KOPT-K1 (cell line): ENCODE data around the gene PCDH9.
"Not testable (repeated sequence)": the region's sequence is repeated elsewhere in the genome, so short reads cannot be mapped to it uniquely, and the experiment has no call there.

Source experiments
- H3K27ac ChIP-seq: fragments of 200-600 bp; sonication (generic); 2 replicates; pipeline ENCODE4 v1.5.1; 2016; ENCODE audit warnings: antibody characterized with exemption, mild to moderate bottlenecking, low read depth, low read length; ENCODE audit not compliant: poor library complexity, severe bottlenecking
- H3K36me3 ChIP-seq: fragments of 200-600 bp; sonication (generic); 2 replicates; pipeline ENCODE4 v1.5.1; 2017; ENCODE audit warnings: antibody characterized with exemption, mild to moderate bottlenecking, low read length, moderate library complexity; ENCODE audit not compliant: insufficient read depth
- H3K9me3 ChIP-seq: fragments of 200-600 bp; sonication (generic); 2 replicates; pipeline ENCODE4 v1.5.1; 2017; ENCODE audit warnings: antibody characterized with exemption, low read length, mild to moderate bottlenecking; ENCODE audit not compliant: insufficient read depth, poor library complexity, severe bottlenecking

The PCDH9 gene

DNA sequence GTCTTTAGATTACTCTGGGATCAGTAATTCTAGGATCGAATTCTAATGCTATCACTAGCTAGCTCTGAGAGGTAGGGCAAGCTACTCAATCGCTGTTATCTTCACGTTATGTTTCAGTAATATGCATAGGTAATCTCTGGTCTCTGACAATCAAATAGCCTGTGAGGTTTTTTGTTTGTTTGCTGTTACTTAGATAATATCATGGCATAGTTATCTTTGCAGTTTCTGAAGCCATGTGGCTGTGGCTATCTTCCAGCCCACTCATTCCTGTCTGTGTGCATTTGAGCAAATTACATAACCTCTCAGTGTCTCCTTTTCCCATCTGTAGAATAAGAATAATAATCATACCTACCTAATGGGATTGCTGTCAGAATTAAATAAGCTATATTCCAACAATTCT, 330.2 kb downstream of the PCDH9 start:
- no peaks in the 10 kb centered on the region for H3K9me3 ChIP-seq
- H3K36me3 ChIP-seq = no peaks in the 10 kb centered on the region
- H3K27ac ChIP-seq = no peak overlapping the region

GRCh38 chr13:66896933-66897332, 333.2 kb downstream of the PCDH9 start:
- Histone ChIP-seq H3K36me3 (no peaks in the 10 kb centered on the region), H3K27ac (no peak overlapping the region)

DNA sequence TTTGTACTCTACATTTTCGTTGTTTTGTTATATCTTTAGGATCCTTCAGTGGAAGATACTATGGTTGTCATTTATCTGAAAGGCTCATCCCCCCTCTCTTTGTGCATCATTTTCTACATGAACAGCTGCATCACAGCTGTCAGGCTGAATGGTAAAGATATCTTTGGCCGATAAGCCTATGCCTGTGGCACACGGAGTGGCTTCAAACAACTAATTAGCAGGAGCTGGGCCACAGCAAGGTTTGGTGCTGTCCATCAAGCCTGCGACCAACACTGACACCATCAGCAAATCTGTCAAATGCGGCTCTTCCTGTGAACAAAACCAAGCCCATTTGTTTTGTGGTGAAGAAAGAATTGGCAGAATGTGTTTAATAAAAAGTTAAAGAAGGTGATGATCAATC, 334.4 kb downstream of the PCDH9 start:
- H3K27ac ChIP-seq = no peak overlapping the region
- H3K36me3 ChIP-seq = no peaks in the 10 kb centered on the region
- H3K9me3 ChIP-seq = no peaks in the 10 kb centered on the region

More at GRCh38 chr13:66896933-66897332, 333.2 kb downstream of the PCDH9 start:
- H3K9me3 ChIP-seq = no peaks in the 10 kb centered on the region

- Histone ChIP-seq H3K36me3 (no peaks in the 10 kb centered on the region), H3K9me3 (no peaks in the 10 kb centered on the region)
These were observed 334.8 kb downstream of the PCDH9 start for GRCh38 chr13:66895320-66895719.

DNA sequence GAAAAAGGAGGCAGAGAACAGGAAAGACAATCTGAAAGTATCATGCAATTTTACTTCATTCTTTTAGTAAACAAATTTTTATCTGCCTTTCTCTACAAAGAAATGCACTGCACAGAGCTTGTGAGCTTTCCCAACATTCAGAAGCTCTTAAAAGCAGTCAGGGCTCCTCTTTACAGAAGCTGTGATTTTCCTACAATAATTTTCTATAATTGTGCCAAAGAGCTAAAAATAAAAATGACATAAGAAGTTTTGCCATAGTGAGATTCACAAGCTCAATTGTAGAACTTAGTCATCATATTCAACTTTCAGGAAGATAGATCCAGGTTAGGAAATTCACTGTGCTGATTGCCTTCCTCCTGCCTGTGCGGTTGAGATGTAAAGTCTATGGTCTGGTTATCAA, 341.4 kb downstream of the PCDH9 start:
- Histone ChIP-seq H3K36me3 (no peaks in the 10 kb centered on the region), H3K9me3 (no peaks in the 10 kb centered on the region), H3K27ac (no peak overlapping the region)

More at GRCh38 chr13:66895320-66895719, 334.8 kb downstream of the PCDH9 start:
- no peak overlapping the region for H3K27ac ChIP-seq

DNA sequence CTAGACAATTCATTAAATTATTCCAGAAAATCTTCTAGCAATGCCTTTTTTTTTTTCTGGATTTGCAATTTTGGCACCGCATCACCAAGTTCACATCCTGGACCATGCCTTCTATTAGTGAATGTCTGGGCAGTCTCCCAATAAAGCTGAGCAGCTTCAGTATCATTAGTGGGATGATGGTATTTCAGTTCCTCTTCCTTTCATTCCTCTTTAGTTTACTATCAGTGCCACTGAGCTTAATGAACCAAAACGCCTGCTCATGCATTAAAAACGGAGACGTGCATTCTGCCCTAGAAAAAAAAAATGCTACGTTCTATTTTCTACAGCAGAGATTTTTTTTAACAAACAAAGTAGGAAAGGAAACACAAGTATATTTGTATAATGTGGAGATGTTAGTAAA, 343.0 kb downstream of the PCDH9 start:
- Histone ChIP-seq H3K9me3 (no peaks in the 10 kb centered on the region), H3K27ac (no peak overlapping the region), H3K36me3 (no peaks in the 10 kb centered on the region)

GRCh38 chr13:66886264-66886663, 343.9 kb downstream of the PCDH9 start:
- Histone ChIP-seq H3K27ac (no peak overlapping the region), H3K9me3 (no peaks in the 10 kb centered on the region), H3K36me3 (no peaks in the 10 kb centered on the region)

- H3K36me3 ChIP-seq, H3K27ac ChIP-seq, H3K9me3 ChIP-seq: not testable (repeated sequence)
These were observed 349.0 kb downstream of the PCDH9 start for GRCh38 chr13:66881170-66881569.

DNA sequence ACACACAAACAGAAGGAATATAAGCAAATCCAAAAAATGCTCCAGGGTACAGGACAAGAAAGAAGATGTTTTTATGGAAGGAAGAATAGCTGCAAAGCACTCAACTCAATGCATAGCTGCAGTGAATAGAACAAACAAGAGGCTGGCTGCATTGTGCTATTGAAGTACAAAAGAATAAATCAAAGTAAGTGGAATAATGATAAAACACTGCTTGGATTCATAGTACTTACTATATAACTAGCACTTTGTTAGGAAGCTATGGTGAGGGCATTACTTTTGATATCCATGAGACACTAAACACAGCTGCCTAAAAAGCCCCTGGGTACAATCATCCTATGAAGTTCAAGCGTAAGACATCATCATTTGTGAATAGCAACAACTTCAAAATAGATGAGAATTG, 350.1 kb downstream of the PCDH9 start:
- Histone ChIP-seq H3K27ac (no peak overlapping the region), H3K9me3 (no peaks in the 10 kb centered on the region), H3K36me3 (no peaks in the 10 kb centered on the region)

DNA sequence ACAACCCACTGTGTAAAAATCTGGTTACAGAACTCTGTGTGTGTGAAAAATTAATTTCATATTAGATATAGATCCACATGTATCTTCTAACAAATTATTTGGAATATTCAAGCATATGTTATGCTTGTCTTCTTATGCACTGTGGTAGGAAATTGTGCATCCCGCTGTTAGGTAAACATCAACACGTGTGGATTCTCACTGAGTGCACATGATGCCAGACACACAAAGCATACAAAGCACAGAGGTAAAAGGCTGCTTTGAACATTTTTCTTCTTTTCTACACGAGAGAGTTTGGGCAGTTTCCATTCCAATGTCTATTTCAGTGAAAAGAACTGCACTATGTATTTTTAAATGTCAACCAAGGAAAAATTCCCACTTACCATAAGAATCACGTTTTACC, 354.9 kb downstream of the PCDH9 start:
- H3K27ac ChIP-seq = no peak overlapping the region
- H3K36me3 ChIP-seq = no peaks in the 10 kb centered on the region
- no peaks in the 10 kb centered on the region for H3K9me3 ChIP-seq

DNA sequence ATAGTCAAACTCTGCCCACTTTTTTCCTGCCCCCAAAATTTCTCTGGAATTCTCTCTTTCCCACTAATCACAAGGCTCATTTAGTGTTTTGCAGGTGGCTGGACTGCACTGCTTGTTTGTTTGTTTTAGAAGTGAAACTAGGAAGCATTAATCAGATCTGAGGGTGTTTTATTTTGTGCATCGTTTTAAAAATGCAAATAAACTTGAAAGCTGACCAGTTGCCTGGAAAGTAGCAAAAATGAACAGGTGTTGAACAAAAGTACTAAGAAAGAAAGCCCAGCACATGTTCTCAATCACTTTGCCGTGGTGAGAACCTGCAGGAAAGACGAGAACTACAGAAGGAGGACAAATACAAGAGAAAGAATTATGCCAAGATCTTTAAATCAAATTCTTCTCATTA, 365.5 kb downstream of the PCDH9 start:
- Histone ChIP-seq H3K36me3 (no peaks in the 10 kb centered on the region), H3K27ac (no peak overlapping the region), H3K9me3 (no peaks in the 10 kb centered on the region)

- Histone ChIP-seq H3K36me3 (no peaks in the 10 kb centered on the region), H3K9me3 (no peaks in the 10 kb centered on the region), H3K27ac (no peak overlapping the region)
These were observed 369.2 kb downstream of the PCDH9 start for GRCh38 chr13:66860878-66861417.

GRCh38 chr13:66859934-66860877, 369.9 kb downstream of the PCDH9 start:
- Histone ChIP-seq H3K9me3 (no peaks in the 10 kb centered on the region), H3K27ac (no peak overlapping the region), H3K36me3 (no peaks in the 10 kb centered on the region)

GRCh38 chr13:66859078-66859477, 371.1 kb downstream of the PCDH9 start:
- Histone ChIP-seq H3K9me3 (no peaks in the 10 kb centered on the region), H3K36me3 (no peaks in the 10 kb centered on the region), H3K27ac (no peak overlapping the region)

DNA sequence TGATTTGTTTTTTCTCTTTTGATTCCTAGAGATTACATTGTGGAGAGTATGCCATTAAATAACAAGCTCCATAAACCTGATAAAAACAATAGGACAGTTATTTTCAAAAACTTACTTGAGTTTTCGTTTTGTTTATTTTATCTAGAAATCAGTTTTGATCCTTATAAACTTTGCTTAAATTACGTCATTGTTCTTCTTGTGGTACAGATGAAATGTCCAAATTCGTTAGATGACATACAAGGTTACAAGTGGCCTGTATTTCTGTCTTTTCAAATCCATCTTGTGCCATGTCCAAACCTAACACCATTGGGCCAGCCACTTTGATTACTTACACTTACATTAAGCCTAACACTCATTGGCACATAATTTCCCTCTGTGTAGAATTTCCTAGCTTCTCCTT, 372.0 kb downstream of the PCDH9 start:
- no peaks in the 10 kb centered on the region for H3K36me3 ChIP-seq
- H3K27ac ChIP-seq = no peak overlapping the region
- no peaks in the 10 kb centered on the region for H3K9me3 ChIP-seq

DNA sequence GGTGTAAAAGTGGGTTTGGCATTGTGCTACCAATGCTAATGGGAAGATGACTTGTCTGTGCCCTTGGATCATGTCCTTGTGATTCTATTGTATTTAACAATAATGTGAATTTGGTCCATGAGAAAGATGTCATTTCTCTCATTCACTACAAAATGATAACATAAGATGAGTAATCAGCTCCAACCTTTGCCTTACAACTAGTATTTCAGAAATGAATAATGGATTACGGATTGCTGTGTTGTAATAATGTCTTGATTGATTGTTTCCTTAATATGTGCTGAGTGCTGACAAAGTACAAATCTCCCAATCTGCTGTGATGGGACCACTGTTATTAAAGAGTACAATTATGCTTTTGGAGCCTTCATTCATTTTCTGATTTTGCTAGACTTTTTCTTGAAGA, 375.0 kb downstream of the PCDH9 start:
- no peak overlapping the region for H3K27ac ChIP-seq
- H3K36me3 ChIP-seq = no peaks in the 10 kb centered on the region
- no peaks in the 10 kb centered on the region for H3K9me3 ChIP-seq
